Prostate gland (tissue), 2 donors: ENCODE measurements around the gene CAMTA2.

Experiments
- CTCF ChIP-seq, 4 experiments: fragments of 200-600 bp in 2 of 4; fragments of 450-650 bp in 2 of 4; sonication (generic) in 2 of 4; IDR thresholded peaks; 1 replicate in 3 of 4; 2 replicates in 1 of 4; pipeline ENCODE4 v1.5.1; 2016 to 2019; ENCODE audit warnings: antibody characterized with exemption in 4 of 4, mild to moderate bottlenecking in 2 of 4, moderate library complexity in 2 of 4
- POLR2A ChIP-seq: fragments of 450-650 bp; IDR thresholded peaks from one replicate; pipeline ENCODE4 v1.6.1; 2016; ENCODE audit warnings: antibody characterized with exemption, mild to moderate bottlenecking

GRCh38 chr17:4968486-4969046, 18.9 kb downstream of the CAMTA2 start:
- TF ChIP-seq CTCF (IDR thresholded peaks at IDR 0.05) (no peak), POLR2A (no peak)
